Kidney (tissue), 14 donors: ENCODE results near the gene MEN1. TPM values are rescaled to one million over a fixed set of nuclear protein-coding genes. Genes with fewer than 3 reads are reported as not detected.

ENCODE experiments used
- DNase-seq, 5 donors: peaks; one replicate each; pipeline ENCODE4 v3.0.0-alpha.2; 2013 to 2020
- FAIRE-seq: peaks from 2 replicates; lab custom pipeline; 2012; peaks lifted over from hg19 to GRCh38; lab: Jason Lieb, UNC
- H3K27ac ChIP-seq, 2 donors: one replicate each; pipeline ENCODE4 v1.7.0; 2013; ENCODE audit warnings: low read depth in 2 of 2, low read length in 2 of 2, inconsistent platforms in 1 of 2
- H3K27me3 ChIP-seq: one replicate; pipeline ENCODE4 v1.7.1; 2013; ENCODE audit warnings: low read length, inconsistent platforms; ENCODE audit not compliant: control insufficient read depth, insufficient read depth
- H3K36me3 ChIP-seq, 3 donors: one replicate each; pipeline versions ENCODE4 v1.7.0 to v1.7.1; 2013; ENCODE audit warnings: low read length in 3 of 3, control low read depth in 1 of 3, inconsistent platforms in 1 of 3; ENCODE audit not compliant: insufficient read depth in 3 of 3, control insufficient read depth in 2 of 3
- H3K4me1 ChIP-seq, 3 donors: one replicate each; pipeline versions ENCODE4 v1.7.0 to v1.7.1; 2013; ENCODE audit warnings: low read length in 3 of 3, inconsistent platforms in 1 of 3, low read depth in 1 of 3; ENCODE audit not compliant: control insufficient read depth in 2 of 3, insufficient read depth in 2 of 3
- H3K4me3 ChIP-seq, 3 donors: one replicate each; pipeline versions ENCODE4 v1.7.0 to v1.8.1; 2013; ENCODE audit warnings: low read length in 3 of 3, control low read depth in 1 of 3, inconsistent platforms in 1 of 3
- H3K9ac ChIP-seq, 3 donors: one replicate each; pipeline versions ENCODE4 v1.7.0 to v1.7.1; 2013; ENCODE audit warnings: low read length in 3 of 3, control low read depth in 1 of 3, inconsistent platforms in 1 of 3
- H3K9me3 ChIP-seq, 3 donors: one replicate each; pipeline versions ENCODE4 v1.7.0 to v1.7.1; 2013; ENCODE audit warnings: low read length in 3 of 3, control low read depth in 1 of 3, inconsistent platforms in 1 of 3; ENCODE audit not compliant: control insufficient read depth in 2 of 3, insufficient read depth in 1 of 3
- intact Hi-C: fragments of 100-400 bp; cut with DNase I; formaldehyde crosslinking; loops from one replicate; pipeline ENCODE4 v1.11.1; 2022
- polyA plus RNA-seq: library from polyadenylated mRNA; stranded (reverse); fragments of 350-450 nt; fragmentation: Illumina TruSeq; extraction: RNeasy Lipid Tissue Mini Kit (QIAGEN cat#74804); gene quantifications from one replicate; pipeline ENCODE4 v1.2.3, GENCODE V29; 2014; ENCODE audit warnings: low read depth, low replicate concordance; ENCODE audit not compliant: insufficient read depth
- total RNA-seq: library from RNA; stranded (reverse); fragmentation: NEBNext Ultra II Directional; extraction: Animal tissue kit (Norgen Biotek cat#: 25700); gene quantifications from one replicate; pipeline ENCODE4 v1.2.1, GENCODE V29; 2021
- TF ChIP-seq, protein P1 (sequence below): IDR thresholded peaks from 3 replicates; pipeline ENCODE4 v1.5.1; 2012; ENCODE audit warnings: mild to moderate bottlenecking, moderate library complexity, borderline replicate concordance; ENCODE audit not compliant: insufficient read depth; ENCODE audit errors: extremely low read depth
- donor health status: control.
- donor health status: control.
- donor health status: control.
- donor health status: control.
- donor health status: control.
- donor health status: DM: yes; HTN: yes; CAD: no.
- donor health status: Normal renal cell carcinoma (clear cell type).

Gene MEN1
- total and polyA plus RNA-seq, 2 donors from 2014 or later = 20.9 to 24.0 TPM

DNA sequence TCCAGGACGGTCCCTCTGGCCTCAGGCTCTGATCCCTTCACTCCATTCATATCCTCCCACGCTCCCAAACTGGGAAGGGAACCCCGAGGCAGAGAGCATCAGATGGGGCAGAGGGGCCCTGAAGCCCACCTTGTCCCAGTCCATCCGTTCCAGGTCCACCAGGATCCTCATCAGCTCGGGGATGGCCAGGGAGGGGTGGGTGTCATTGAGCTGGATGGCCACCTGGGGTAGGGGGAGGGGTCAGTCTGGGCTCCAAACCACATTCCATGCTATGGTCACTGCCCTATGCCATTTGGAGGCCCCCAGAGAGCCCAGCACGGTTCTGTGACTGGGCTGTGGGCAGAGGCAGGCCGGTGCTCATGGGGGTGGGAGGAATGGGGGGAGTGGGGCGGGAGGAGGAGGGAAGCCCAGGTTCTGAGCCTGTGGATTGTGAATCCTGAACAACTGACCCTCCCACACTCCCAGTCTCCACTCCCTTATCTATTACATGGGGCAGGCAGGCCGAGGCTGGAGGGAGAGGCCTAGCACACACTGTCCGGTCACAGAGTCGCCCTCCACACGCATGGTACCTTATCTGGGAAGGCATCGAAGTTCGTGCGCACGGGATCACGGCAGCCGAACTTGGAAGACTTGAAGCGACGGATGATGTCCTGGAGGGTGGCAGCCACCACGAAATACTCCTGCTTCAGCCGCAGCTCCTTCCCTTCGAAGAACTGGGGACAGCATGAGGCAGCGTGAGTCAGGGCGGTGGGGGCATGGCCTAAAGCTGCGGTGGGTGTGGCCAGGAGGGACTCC is 56.0 kb downstream of the MEN1 start:
- peak in 2 of 5 donors; percentile 45 to 68 for DNase-seq
- FAIRE-seq = no peak

More for the DNA sequence above, 56.0 kb downstream of the MEN1 start:
- Histone ChIP-seq H3K9me3 (no peaks in the 10 kb centered on the region), H3K36me3 (no peaks in the 10 kb centered on the region), H3K27me3 (no peaks in the 10 kb centered on the region), H3K27ac (no peak overlapping the region), H3K9ac (no peak overlapping the region), H3K4me1 (peaks cover 0 to 2% (median 0%) of the 10 kb centered on the region in 3 donors), H3K4me3 (no peak overlapping the region)
- intact Hi-C loops = no loop called here
- TF ChIP-seq, protein P1, sequence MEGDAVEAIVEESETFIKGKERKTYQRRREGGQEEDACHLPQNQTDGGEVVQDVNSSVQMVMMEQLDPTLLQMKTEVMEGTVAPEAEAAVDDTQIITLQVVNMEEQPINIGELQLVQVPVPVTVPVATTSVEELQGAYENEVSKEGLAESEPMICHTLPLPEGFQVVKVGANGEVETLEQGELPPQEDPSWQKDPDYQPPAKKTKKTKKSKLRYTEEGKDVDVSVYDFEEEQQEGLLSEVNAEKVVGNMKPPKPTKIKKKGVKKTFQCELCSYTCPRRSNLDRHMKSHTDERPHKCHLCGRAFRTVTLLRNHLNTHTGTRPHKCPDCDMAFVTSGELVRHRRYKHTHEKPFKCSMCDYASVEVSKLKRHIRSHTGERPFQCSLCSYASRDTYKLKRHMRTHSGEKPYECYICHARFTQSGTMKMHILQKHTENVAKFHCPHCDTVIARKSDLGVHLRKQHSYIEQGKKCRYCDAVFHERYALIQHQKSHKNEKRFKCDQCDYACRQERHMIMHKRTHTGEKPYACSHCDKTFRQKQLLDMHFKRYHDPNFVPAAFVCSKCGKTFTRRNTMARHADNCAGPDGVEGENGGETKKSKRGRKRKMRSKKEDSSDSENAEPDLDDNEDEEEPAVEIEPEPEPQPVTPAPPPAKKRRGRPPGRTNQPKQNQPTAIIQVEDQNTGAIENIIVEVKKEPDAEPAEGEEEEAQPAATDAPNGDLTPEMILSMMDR = no peak

Other genes starting within 250 kb of the MEN1 start
- gene SLC22A12, start 219.3 kb downstream of the MEN1 start, total RNA-seq = 5.3 TPM
- gene SLC22A12, start 219.3 kb downstream of the MEN1 start, polyA plus RNA-seq = 85.9 TPM
- 13.3 TPM for gene NRXN2, start 87.4 kb downstream of the MEN1 start, total RNA-seq
- 22.0 TPM for gene NRXN2, start 87.4 kb downstream of the MEN1 start, polyA plus RNA-seq
- gene RASGRP2, start 66.4 kb downstream of the MEN1 start, total RNA-seq = 42.6 TPM
- 14.1 TPM for gene RASGRP2, start 66.4 kb downstream of the MEN1 start, polyA plus RNA-seq
- 8.6 TPM for gene PYGM, start 50.6 kb downstream of the MEN1 start, total RNA-seq
- gene PYGM, start 50.6 kb downstream of the MEN1 start, polyA plus RNA-seq = 2.5 TPM
- 320 TPM for gene SF1, start 32.0 kb downstream of the MEN1 start, total RNA-seq
- gene SF1, start 32.0 kb downstream of the MEN1 start, polyA plus RNA-seq = 87.5 TPM
- gene MAP4K2, start 7.3 kb downstream of the MEN1 start, total RNA-seq = 12.5 TPM
- 15.4 TPM for gene MAP4K2, start 7.3 kb downstream of the MEN1 start, polyA plus RNA-seq
- 20.7 TPM for gene CDC42BPG, start 34.1 kb upstream of the MEN1 start, total RNA-seq
- 4.5 TPM for gene CDC42BPG, start 34.1 kb upstream of the MEN1 start, polyA plus RNA-seq
- 76.1 TPM for gene EHD1, start 68.1 kb upstream of the MEN1 start, total RNA-seq
- gene EHD1, start 68.1 kb upstream of the MEN1 start, polyA plus RNA-seq = 48.9 TPM
- 26.9 TPM for gene ATG2A, start 106.7 kb upstream of the MEN1 start, total RNA-seq
- gene ATG2A, start 106.7 kb upstream of the MEN1 start, polyA plus RNA-seq = 16.8 TPM
- gene PPP2R5B, start 114.1 kb upstream of the MEN1 start, total RNA-seq = 21.2 TPM
- 16.8 TPM for gene PPP2R5B, start 114.1 kb upstream of the MEN1 start, polyA plus RNA-seq
- not detected for gene GPHA2, start 125.3 kb upstream of the MEN1 start, total RNA-seq
- 0.99 TPM for gene GPHA2, start 125.3 kb upstream of the MEN1 start, polyA plus RNA-seq
- gene MAJIN, start 161.6 kb upstream of the MEN1 start, total RNA-seq = not detected
- gene MAJIN, start 161.6 kb upstream of the MEN1 start, polyA plus RNA-seq = 0.80 TPM
- gene BATF2, start 186.4 kb upstream of the MEN1 start, total RNA-seq = 5.9 TPM
- gene BATF2, start 186.4 kb upstream of the MEN1 start, polyA plus RNA-seq = 8.8 TPM
- 91.6 TPM for gene ARL2, start 203.6 kb upstream of the MEN1 start, total RNA-seq
- gene ARL2, start 203.6 kb upstream of the MEN1 start, polyA plus RNA-seq = 284 TPM
- 29.6 TPM for gene SNX15, start 216.9 kb upstream of the MEN1 start, total RNA-seq
- 27.7 TPM for gene SNX15, start 216.9 kb upstream of the MEN1 start, polyA plus RNA-seq
- gene SAC3D1, start 230.7 kb upstream of the MEN1 start, total RNA-seq = 6.8 TPM
- 13.4 TPM for gene SAC3D1, start 230.7 kb upstream of the MEN1 start, polyA plus RNA-seq
- 9.4 TPM for gene NAALADL1, start 248.0 kb upstream of the MEN1 start, total RNA-seq
- gene NAALADL1, start 248.0 kb upstream of the MEN1 start, polyA plus RNA-seq = 17.1 TPM